WERI-Rb-1 (cell line): Measurements from ENCODE around the gene KLHL22.
"Not testable (repeated sequence)": the region's sequence is repeated elsewhere in the genome, so short reads cannot be mapped to it uniquely, and the experiment has no call there.

ENCODE experiments used
- DNase-seq: peaks from one replicate; pipeline ENCODE4 v3.0.0-alpha.2; 2020
- H3K27ac ChIP-seq: fragments of 250-450 bp; sonication (Bioruptor Pico); 2 replicates; pipeline ENCODE4 v1.5.1; 2020; ENCODE audit warnings: mild to moderate bottlenecking, moderate library complexity
- H3K27me3 ChIP-seq: fragments of 250-450 bp; sonication (Bioruptor Pico); 2 replicates; pipeline ENCODE4 v1.5.1; 2021; ENCODE audit warnings: mild to moderate bottlenecking, low read depth, moderate library complexity; ENCODE audit not compliant: insufficient read depth, severe bottlenecking
- H3K36me3 ChIP-seq: fragments of 250-450 bp; sonication (Bioruptor Pico); 2 replicates; pipeline ENCODE4 v1.5.1; 2020; ENCODE audit warnings: mild to moderate bottlenecking, moderate library complexity
- H3K4me3 ChIP-seq: 2 replicates; pipeline ENCODE4 v1.5.1; 2011; ENCODE audit warnings: low read depth, mild to moderate bottlenecking, control low read depth, low read length
- H3K9me3 ChIP-seq: fragments of 250-450 bp; sonication (Bioruptor Pico); 2 replicates; pipeline ENCODE4 v1.5.1; 2021; ENCODE audit warnings: mild to moderate bottlenecking, moderate library complexity; ENCODE audit not compliant: severe bottlenecking
- TF ChIP-seq, protein P1 (sequence below): IDR thresholded peaks from 2 replicates; pipeline ENCODE4 v1.5.1; 2011; ENCODE audit warnings: low read depth, mild to moderate bottlenecking, control low read depth, inconsistent platforms, low read length

KLHL22 gene

DNA sequence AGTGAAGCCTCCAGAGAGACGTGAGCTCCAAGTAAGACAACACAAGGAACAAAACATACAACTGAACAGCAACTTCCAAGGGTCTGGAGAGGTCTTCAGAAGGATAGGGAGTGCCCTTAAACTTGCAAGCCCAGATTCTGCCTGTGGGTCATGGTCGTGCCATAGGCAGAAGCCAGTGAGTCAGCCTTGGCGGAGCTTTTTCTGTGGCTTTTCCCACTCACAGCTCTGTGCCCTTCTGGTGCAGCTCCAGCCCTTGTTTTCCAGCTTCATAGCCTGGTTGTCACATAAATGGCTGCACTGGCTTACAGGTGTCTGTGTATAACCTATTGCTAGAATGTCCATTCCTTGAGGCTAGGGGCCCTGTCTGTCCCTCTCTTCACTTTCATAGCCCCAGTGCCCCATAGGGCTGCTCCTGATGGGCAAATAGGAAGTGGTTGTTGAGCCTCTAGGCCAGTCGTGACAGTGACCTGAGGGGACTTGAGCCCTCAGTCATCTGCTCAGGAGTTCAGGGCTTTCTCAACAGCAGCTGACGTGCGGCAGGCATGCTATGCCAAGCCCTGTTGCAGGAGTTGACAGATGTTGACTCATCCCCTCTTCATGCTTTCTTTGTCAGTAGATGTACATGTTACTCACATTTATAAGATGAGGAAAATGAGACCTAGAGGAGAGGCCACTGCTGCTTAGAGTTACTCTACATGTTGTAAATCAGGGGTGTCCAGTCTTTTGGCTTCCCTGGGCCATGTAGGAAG, 19.2 kb upstream of the KLHL22 start:
- Histone ChIP-seq H3K9me3 (no peaks in the 10 kb centered on the region), H3K27me3 (no peaks in the 10 kb centered on the region), H3K36me3 (peaks cover 31% of the 10 kb centered on the region), H3K4me3 (no peak overlapping the region), H3K27ac (no peak overlapping the region)
- TF ChIP-seq, protein P1, sequence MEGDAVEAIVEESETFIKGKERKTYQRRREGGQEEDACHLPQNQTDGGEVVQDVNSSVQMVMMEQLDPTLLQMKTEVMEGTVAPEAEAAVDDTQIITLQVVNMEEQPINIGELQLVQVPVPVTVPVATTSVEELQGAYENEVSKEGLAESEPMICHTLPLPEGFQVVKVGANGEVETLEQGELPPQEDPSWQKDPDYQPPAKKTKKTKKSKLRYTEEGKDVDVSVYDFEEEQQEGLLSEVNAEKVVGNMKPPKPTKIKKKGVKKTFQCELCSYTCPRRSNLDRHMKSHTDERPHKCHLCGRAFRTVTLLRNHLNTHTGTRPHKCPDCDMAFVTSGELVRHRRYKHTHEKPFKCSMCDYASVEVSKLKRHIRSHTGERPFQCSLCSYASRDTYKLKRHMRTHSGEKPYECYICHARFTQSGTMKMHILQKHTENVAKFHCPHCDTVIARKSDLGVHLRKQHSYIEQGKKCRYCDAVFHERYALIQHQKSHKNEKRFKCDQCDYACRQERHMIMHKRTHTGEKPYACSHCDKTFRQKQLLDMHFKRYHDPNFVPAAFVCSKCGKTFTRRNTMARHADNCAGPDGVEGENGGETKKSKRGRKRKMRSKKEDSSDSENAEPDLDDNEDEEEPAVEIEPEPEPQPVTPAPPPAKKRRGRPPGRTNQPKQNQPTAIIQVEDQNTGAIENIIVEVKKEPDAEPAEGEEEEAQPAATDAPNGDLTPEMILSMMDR: no peak
- no peak for DNase-seq

DNA sequence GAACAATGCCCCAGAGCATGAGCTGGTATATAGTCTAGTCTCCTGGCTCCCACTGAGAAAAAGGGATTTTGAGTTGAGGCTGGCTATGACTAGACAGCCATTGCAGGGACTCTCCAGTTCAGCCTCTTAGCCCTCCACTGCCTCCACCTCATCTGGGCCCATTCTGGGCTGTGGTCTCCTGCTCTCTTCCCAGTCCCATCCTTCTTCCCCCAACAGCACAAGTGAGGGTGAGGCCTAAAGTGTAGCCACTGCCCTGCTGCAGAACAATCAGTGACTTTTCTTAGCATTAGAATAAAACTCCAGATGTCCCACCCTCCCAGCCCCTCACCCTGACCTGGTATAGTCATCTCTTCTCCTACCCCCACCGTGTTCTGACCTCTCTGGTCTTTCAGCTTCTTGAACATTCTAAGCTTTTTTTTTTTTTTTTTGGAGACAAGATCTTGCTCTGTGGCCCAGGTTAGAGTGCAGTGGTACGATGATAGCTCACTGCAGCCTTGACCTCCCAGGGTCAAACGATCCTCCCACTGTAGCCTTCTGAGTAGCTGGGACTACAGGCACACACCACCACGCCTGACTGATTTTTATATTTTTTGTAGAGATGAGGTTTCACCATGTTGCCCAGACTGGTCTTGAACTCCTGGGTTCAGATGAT, 16.1 kb upstream of the KLHL22 start:
- TF ChIP-seq, protein P1: no peak
- H3K4me3 ChIP-seq: no peak overlapping the region
- H3K27ac ChIP-seq: no peak overlapping the region
- peaks cover 33% of the 10 kb centered on the region for H3K36me3 ChIP-seq
- no peak for DNase-seq
- no peaks in the 10 kb centered on the region for H3K9me3 ChIP-seq
- no peaks in the 10 kb centered on the region for H3K27me3 ChIP-seq

DNA sequence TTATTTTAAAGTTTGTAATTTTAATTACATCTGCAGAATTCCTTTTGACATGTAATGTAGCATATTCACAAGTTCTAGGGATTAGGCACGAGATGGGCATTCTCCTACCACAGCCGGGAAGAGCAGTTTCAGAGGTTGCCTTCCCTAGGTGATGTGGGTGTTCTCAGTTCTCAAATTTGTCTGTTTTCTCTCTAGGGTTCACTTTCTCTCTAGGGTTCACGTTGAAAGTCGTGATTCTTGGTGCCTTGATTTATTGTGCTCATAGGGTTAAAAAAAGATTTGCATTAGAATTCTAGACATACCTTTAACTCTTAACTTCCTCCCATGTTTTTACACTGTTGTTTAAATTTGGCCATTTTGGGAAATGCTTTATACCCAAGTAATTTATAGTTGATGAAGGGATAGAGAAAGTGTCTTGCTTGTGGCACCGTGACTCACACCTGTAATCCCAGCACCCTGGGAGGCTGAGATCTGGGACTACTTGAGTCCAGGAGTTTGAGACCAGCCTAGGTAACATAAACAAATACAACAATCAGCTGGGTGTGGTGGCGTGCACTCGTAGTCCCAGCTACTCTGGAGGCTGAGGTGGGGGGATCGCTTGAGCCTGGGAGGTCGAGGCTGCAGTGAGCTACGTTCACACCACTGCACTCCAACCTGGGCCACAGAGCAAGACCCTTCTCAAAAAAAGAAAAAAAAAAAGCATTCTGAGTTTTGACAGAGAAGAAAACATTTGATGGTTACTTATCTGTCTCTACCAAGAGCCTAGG, 15.4 kb upstream of the KLHL22 start:
- TF ChIP-seq, protein P1: no peak
- H3K27ac ChIP-seq: no peak overlapping the region

DNA sequence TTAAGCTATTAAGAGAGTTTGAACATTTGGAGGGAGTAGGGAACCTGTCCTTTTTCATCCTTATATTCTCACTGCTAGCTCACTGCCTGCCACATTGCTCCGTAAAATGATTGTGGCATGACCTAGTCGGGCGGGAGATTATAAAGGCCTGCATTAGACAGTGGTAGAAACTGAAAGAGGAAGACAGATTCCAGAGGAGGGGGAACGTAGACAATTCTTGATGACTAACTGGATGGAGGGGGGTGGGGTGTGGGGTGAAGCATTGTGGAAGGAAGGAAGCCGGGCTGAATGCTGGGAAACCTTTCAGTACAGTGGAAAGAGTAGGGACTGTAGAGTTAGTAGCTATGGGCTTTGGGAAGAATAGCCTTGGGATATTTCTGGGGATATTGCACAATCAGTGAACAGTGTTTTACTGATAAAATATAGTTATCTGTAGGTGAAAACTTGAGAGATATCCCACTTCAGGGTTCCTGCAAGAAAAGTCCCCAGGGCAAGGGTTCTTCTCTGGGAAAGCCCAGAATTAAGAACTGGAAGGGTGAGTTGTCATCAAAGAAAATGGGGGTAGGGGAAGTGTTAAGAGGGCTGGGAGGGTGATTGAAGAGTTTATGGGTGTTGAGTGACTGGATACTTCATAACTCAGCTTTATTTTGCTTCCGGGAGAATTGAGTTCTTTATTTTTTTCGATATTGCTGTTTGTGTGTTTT, 13.9 kb upstream of the KLHL22 start:
- no peaks in the 10 kb centered on the region for H3K9me3 ChIP-seq
- DNase-seq: no peak
- H3K36me3 ChIP-seq: peaks cover 28% of the 10 kb centered on the region
- no peaks in the 10 kb centered on the region for H3K27me3 ChIP-seq
- TF ChIP-seq, protein P1: no peak
- H3K27ac ChIP-seq: no peak overlapping the region
- H3K4me3 ChIP-seq: no peak overlapping the region

More for the DNA sequence above, 15.4 kb upstream of the KLHL22 start:
- DNase-seq: no peak
- Histone ChIP-seq H3K9me3 (no peaks in the 10 kb centered on the region), H3K36me3 (peaks cover 33% of the 10 kb centered on the region), H3K4me3 (no peak overlapping the region), H3K27me3 (no peaks in the 10 kb centered on the region)

DNA sequence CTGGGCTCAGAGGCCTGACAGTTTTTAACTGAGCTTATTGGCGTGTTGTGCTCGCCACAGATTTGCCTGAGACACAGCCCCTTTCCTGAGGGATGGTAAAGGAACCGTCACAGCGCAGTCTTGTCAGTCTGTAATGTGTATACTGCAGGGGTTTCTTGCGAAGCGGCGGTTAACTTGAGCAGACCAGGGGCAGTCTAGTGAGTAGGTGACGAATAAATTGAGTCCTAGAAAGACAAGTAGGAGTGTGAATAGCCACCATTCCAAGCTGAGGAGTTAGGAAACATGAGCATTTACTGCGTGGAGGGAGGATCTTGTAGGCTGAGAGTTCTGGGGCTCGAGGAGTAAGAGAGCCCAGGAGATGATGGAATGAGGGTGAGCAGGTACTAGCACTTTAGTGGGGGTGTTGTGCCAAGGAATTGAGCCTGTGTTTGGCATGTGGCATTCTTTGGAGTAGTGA, 13.2 kb upstream of the KLHL22 start:
- Histone ChIP-seq H3K36me3 (peaks cover 22% of the 10 kb centered on the region), H3K4me3 (no peak overlapping the region), H3K27ac (no peak overlapping the region), H3K9me3 (no peaks in the 10 kb centered on the region), H3K27me3 (no peaks in the 10 kb centered on the region)
- DNase-seq: no peak
- TF ChIP-seq, protein P1: no peak

DNA sequence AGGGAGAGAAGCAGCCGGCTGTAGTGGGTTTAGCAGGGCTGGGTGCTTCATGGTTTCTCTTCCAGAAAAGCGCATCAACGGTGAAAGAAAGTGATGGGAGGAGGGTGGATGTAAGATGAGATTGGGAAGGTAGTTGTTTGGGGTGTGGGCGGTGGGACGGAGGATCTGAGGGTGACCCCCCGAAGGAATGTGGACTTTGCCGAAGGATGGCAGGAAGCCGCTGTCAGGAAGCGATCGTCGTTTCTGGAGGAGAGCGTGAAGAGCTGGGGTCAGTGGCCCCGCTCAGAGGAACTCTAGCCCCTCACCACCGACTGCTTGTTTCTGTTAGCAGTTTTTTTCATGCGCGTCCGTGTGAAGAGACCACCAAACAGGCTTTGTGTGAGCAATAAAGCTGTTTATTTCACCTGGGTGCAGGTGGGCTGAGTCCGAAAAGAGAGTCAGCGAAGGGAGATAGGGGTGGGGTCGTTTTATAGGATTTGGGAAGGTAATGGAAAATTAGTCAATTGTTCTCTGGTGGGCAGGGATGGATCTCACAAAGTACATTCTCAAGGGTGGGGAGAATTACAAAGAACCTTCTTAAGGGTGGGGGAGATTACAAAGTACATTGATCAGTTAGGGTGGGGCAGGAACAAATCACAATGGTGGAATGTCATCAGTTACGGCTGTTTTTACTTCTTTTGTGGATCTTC, 12.6 kb upstream of the KLHL22 start:
- Histone ChIP-seq H3K27ac (peak overlapping the region; percentile 87), H3K36me3 (peaks cover 20% of the 10 kb centered on the region), H3K4me3 (peak overlapping the region; percentile 78)
- DNase-seq, H3K27me3 ChIP-seq, H3K9me3 ChIP-seq: not testable (repeated sequence)
